SU-DHL-6 (cell line): Measurements from ENCODE around the gene TMPRSS11A.

Experiments
- H2AFZ ChIP-seq: fragments of 200-600 bp; sonication (generic); 2 replicates; pipeline ENCODE4 v1.6.1; 2014; ENCODE audit warnings: low read depth, mild to moderate bottlenecking, moderate library complexity, mixed read lengths, antibody characterized with exemption, low read length; ENCODE audit not compliant: severe bottlenecking
- H3F3A ChIP-seq: fragments of 200-600 bp; shearing (Covaris generic); 2 replicates; pipeline ENCODE4 v1.6.0; 2016; ENCODE audit warnings: antibody characterized with exemption, mild to moderate bottlenecking; ENCODE audit not compliant: insufficient read depth
- H3K27ac ChIP-seq: fragments of 200-600 bp; sonication (generic); 2 replicates; pipeline ENCODE4 v1.5.1; 2016; ENCODE audit warnings: low read depth, mild to moderate bottlenecking, low read length, moderate library complexity, mixed read lengths
- H3K27me3 ChIP-seq: fragments of 200-600 bp; sonication (generic), shearing (Covaris generic); 2 replicates; pipeline ENCODE4 v1.6.0; 2014; ENCODE audit warnings: mild to moderate bottlenecking, low read length
- H3K36me3 ChIP-seq: fragments of 200-600 bp; sonication (generic); 2 replicates; pipeline ENCODE4 v1.6.1; 2014; ENCODE audit warnings: mild to moderate bottlenecking, low read length, mixed read lengths
- H3K4me2 ChIP-seq: fragments of 300-600, 200-600 bp; shearing (Covaris generic), sonication (generic); 2 replicates; pipeline ENCODE4 v1.6.0; 2014; ENCODE audit warnings: low read length, low read depth, mild to moderate bottlenecking; ENCODE audit not compliant: poor library complexity, severe bottlenecking
- H3K4me3 ChIP-seq: fragments of 200-600 bp; sonication (generic); 2 replicates; pipeline ENCODE4 v1.5.1; 2014; ENCODE audit warnings: antibody characterized with exemption, low read length, mild to moderate bottlenecking, mixed read lengths; ENCODE audit not compliant: insufficient read depth, poor library complexity, severe bottlenecking
- H3K79me2 ChIP-seq: fragments of 200-600 bp; sonication (generic); 2 replicates; pipeline ENCODE4 v1.6.1; 2014; ENCODE audit warnings: mild to moderate bottlenecking, low read length, moderate library complexity; ENCODE audit not compliant: insufficient read depth
- H3K9ac ChIP-seq: fragments of 200-600 bp; sonication (generic); 2 replicates; pipeline ENCODE4 v1.7.0; 2014; ENCODE audit warnings: mild to moderate bottlenecking, low read length
- H3K9me2 ChIP-seq: fragments of 200-600 bp; sonication (generic); replicated peaks from 2 replicates; pipeline ENCODE4 v1.6.1; 2014; ENCODE audit warnings: low read length; ENCODE audit not compliant: insufficient read depth
- H3K9me3 ChIP-seq: fragments of 200-600 bp; sonication (generic); 2 replicates; pipeline ENCODE4 v1.6.1; 2014; ENCODE audit warnings: low read length, mixed read lengths; ENCODE audit not compliant: insufficient read depth
- H4K20me1 ChIP-seq: fragments of 200-600 bp; sonication (generic); 2 replicates; pipeline ENCODE4 v1.6.1; 2014; ENCODE audit warnings: low read depth, mild to moderate bottlenecking, antibody characterized with exemption, low read length, moderate library complexity, mixed read lengths
- EZH2phosphoT487 ChIP-seq: fragments of 200-600 bp; sonication (generic), shearing (Covaris generic); conservative IDR thresholded peaks from 2 replicates; pipeline ENCODE4 v1.6.1; 2018; ENCODE audit warnings: mild to moderate bottlenecking, antibody characterized with exemption, low read length, moderate library complexity, mixed read lengths
- TF ChIP-seq, protein P1 (sequence below): fragments of 200-600 bp; sonication (generic); IDR thresholded peaks from one replicate; pipeline ENCODE4 v1.5.1; 2017; ENCODE audit warnings: antibody characterized with exemption, mild to moderate bottlenecking, low read length, moderate library complexity; ENCODE audit not compliant: insufficient read depth, poor library complexity, severe bottlenecking

TMPRSS11A gene

DNA sequence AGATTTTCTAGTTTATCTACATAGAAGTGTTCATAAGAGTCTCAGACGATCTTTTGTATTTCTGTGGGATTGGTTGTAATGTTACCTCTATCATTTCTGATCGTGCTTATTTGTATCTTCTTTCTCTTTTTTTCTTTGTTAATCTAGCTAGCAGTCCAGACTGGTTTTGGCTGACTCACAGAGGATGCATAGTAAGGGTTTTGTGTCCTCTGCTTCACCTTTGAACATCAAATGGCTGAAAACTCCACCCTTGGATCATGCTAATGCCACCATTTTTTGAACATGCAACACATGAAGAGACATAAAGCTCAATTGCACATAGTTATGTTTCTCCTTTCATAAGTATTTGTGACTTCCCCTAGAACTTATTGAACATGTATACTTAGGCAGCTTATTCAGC lies 22.8 kb downstream of the TMPRSS11A start:
- no peaks in the 10 kb centered on the region for H3F3A ChIP-seq
- H3K9me2 ChIP-seq = no peaks in the 10 kb centered on the region
- no peak overlapping the region for H3K9ac ChIP-seq
- no peaks in the 10 kb centered on the region for H3K27me3 ChIP-seq
- no peaks in the 10 kb centered on the region for H3K36me3 ChIP-seq
- H3K4me3 ChIP-seq = no peak overlapping the region
- no peak overlapping the region for H3K4me2 ChIP-seq
- TF ChIP-seq, protein P1, sequence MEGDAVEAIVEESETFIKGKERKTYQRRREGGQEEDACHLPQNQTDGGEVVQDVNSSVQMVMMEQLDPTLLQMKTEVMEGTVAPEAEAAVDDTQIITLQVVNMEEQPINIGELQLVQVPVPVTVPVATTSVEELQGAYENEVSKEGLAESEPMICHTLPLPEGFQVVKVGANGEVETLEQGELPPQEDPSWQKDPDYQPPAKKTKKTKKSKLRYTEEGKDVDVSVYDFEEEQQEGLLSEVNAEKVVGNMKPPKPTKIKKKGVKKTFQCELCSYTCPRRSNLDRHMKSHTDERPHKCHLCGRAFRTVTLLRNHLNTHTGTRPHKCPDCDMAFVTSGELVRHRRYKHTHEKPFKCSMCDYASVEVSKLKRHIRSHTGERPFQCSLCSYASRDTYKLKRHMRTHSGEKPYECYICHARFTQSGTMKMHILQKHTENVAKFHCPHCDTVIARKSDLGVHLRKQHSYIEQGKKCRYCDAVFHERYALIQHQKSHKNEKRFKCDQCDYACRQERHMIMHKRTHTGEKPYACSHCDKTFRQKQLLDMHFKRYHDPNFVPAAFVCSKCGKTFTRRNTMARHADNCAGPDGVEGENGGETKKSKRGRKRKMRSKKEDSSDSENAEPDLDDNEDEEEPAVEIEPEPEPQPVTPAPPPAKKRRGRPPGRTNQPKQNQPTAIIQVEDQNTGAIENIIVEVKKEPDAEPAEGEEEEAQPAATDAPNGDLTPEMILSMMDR = no peak
- TF ChIP-seq EZH2phosphoT487 = no peak
- H3K27ac ChIP-seq = no peak overlapping the region
- H4K20me1 ChIP-seq = no peaks in the 10 kb centered on the region
- no peaks in the 10 kb centered on the region for H3K9me3 ChIP-seq
- no peak overlapping the region for H2AFZ ChIP-seq
- no peaks in the 10 kb centered on the region for H3K79me2 ChIP-seq

DNA sequence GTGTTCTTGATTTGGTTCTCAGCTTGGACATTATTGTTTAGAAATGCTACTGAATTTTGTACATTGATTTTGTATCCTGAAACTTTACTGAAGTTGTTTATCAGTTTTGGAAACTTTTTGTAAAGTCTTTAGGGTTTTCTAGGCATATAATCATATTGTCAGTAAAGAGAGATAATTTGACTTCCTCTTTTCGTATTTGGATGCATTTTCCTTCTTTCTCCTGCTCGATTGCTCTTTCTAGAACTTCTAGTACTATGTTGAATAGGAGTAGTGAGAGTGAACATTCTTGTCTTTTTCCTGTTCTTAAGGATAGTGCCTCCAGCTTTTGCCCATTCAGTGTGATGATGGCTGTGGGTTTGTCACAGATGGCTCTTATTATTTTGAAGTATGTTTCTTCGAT lies 24.1 kb downstream of the TMPRSS11A start:
- Histone ChIP-seq H2AFZ (no peak overlapping the region), H3K36me3 (no peaks in the 10 kb centered on the region), H3K9me3 (no peaks in the 10 kb centered on the region), H4K20me1 (no peaks in the 10 kb centered on the region), H3K79me2 (no peaks in the 10 kb centered on the region), H3K9ac (no peak overlapping the region), H3F3A (no peaks in the 10 kb centered on the region), H3K9me2 (no peaks in the 10 kb centered on the region), H3K27ac (no peak overlapping the region), H3K4me2 (no peak overlapping the region), H3K27me3 (no peaks in the 10 kb centered on the region), H3K4me3 (no peak overlapping the region)
- TF ChIP-seq, protein P1 = no peak
- TF ChIP-seq EZH2phosphoT487 = no peak

DNA sequence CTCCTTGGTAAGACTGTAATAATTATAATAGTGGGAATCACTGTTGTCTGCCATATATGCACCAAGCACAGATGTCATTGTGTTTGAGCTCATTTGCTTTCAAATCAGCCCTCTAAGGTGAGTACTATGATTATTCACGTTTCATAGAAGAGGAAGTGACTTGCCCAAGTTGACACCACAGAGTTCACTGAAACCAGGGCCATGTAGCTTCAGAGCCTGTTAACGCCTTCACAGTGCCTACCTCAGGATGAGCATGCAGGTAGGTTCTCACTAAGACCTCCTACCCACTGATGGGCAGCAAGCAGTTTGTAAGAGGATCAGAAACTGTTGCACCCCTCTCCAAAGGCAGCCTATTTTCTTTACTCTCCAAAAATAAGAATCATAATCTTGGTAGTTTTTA lies 27.4 kb downstream of the TMPRSS11A start:
- TF ChIP-seq EZH2phosphoT487 = no peak
- TF ChIP-seq, protein P1 = no peak
- Histone ChIP-seq H3K9me2 (no peaks in the 10 kb centered on the region), H3K79me2 (no peaks in the 10 kb centered on the region), H2AFZ (no peak overlapping the region), H3K36me3 (no peaks in the 10 kb centered on the region), H3K4me3 (no peak overlapping the region), H3K9ac (no peak overlapping the region), H3K27me3 (no peaks in the 10 kb centered on the region), H3K9me3 (no peaks in the 10 kb centered on the region), H4K20me1 (no peaks in the 10 kb centered on the region), H3K27ac (no peak overlapping the region), H3F3A (no peaks in the 10 kb centered on the region), H3K4me2 (no peak overlapping the region)
